ENCODE data around the gene TUSC2.

The TUSC2 gene

GRCh38 chr3:50303013-50303815 is 24.8 kb downstream of the TUSC2 start, which contains the start of gene HYAL1:
TSS of gene HYAL1 (minus strand) at chr3:50303574. CDS start at chr3:50302956, 618 bp downstream.
- FAIRE-seq (no peak), DNase-seq (ENCODE audit: insufficient read length, low spot score) (no peak)
- TF ChIP-seq CTCF (IDR thresholded peaks at IDR 0.05; ENCODE audit: insufficient read depth, missing control alignments), result no peak

GRCh38 chr3:50302095-50303012 is 25.7 kb downstream of the TUSC2 start:
- no peak for TF ChIP-seq CTCF (IDR thresholded peaks at IDR 0.05; ENCODE audit: insufficient read depth, missing control alignments)
- FAIRE-seq (no peak), DNase-seq (ENCODE audit: insufficient read length, low spot score) (no peak)

GRCh38 chr3:50300681-50301254 is 27.3 kb downstream of the TUSC2 start:
- DNase-seq (ENCODE audit: insufficient read length, low spot score) (no peak), FAIRE-seq (no peak)
- no peak for TF ChIP-seq CTCF (IDR thresholded peaks at IDR 0.05; ENCODE audit: insufficient read depth, missing control alignments)

- DNase-seq (ENCODE audit: insufficient read length, low spot score) (no peak), FAIRE-seq (no peak)
- TF ChIP-seq CTCF (IDR thresholded peaks at IDR 0.05; ENCODE audit: insufficient read depth, missing control alignments), result no peak
These were observed 27.9 kb downstream of the TUSC2 start for GRCh38 chr3:50299929-50300680.

GRCh38 chr3:50299638-50299928 is 28.4 kb downstream of the TUSC2 start:
- no peak for FAIRE-seq
- TF ChIP-seq CTCF (IDR thresholded peaks at IDR 0.05; ENCODE audit: insufficient read depth, missing control alignments), result no peak

GRCh38 chr3:50298836-50299637 is 29.0 kb downstream of the TUSC2 start, which contains the start of the genes HYAL3 and NAA80:
TSS of gene HYAL3 (minus strand) at chr3:50299405. CDS start at chr3:50295602, 3,803 bp downstream.
TSS of gene NAA80 (minus strand) at chr3:50299405. CDS start at chr3:50297463, 1,942 bp downstream.
- no peak for FAIRE-seq
- DNase-seq (ENCODE audit: insufficient read length, low spot score), result peak; percentile 98

More at GRCh38 chr3:50299638-50299928, 28.4 kb downstream of the TUSC2 start:
- DNase-seq (ENCODE audit: insufficient read length, low spot score), result no peak

More at GRCh38 chr3:50298836-50299637, 29.0 kb downstream of the TUSC2 start, which contains the start of the genes HYAL3 and NAA80:
- no peak for TF ChIP-seq CTCF (IDR thresholded peaks at IDR 0.05; ENCODE audit: insufficient read depth, missing control alignments)
